Ishikawa (cell line): Measurements from ENCODE around the gene GBP1.

Experiments used
- CEBPB ChIP-seq: IDR thresholded peaks from 2 replicates; pipeline ENCODE4 v1.6.1; 2012
- CREB1 ChIP-seq: IDR thresholded peaks from 2 replicates; pipeline ENCODE4 v1.6.1; 2012; ENCODE audit warnings: low read depth
- EGR1 ChIP-seq: IDR thresholded peaks from 2 replicates; pipeline ENCODE4 v1.6.1; 2012
- EP300 ChIP-seq: IDR thresholded peaks from 2 replicates; pipeline ENCODE4 v1.6.1; 2012; ENCODE audit warnings: borderline replicate concordance
- FOXM1 ChIP-seq: IDR thresholded peaks from 2 replicates; pipeline ENCODE4 v1.6.1; 2012; ENCODE audit warnings: low read depth, borderline replicate concordance
- MAX ChIP-seq: IDR thresholded peaks from 2 replicates; pipeline ENCODE4 v1.6.1; 2012
- NFIC ChIP-seq: IDR thresholded peaks from 2 replicates; pipeline ENCODE4 v1.6.1; 2012
- RAD21 ChIP-seq: IDR thresholded peaks from 2 replicates; pipeline ENCODE4 v1.6.1; 2012; ENCODE audit warnings: low read depth
- TAF1 ChIP-seq: IDR thresholded peaks from 2 replicates; pipeline ENCODE4 v1.6.1; 2012; ENCODE audit warnings: low read depth, mild to moderate bottlenecking
- TCF12 ChIP-seq: IDR thresholded peaks from 2 replicates; pipeline ENCODE4 v1.6.1; 2012; ENCODE audit warnings: low read depth
- TEAD4 ChIP-seq: IDR thresholded peaks from 2 replicates; pipeline ENCODE4 v1.6.1; 2012
- YY1 ChIP-seq: IDR thresholded peaks from 2 replicates; pipeline ENCODE4 v1.6.1; 2012; ENCODE audit warnings: low read depth
- ZBTB7A ChIP-seq: IDR thresholded peaks from 2 replicates; pipeline ENCODE4 v1.6.1; 2012; ENCODE audit warnings: low read depth
- TF ChIP-seq, protein P1 (sequence below): IDR thresholded peaks from 2 replicates; pipeline ENCODE4 v1.6.1; 2012; ENCODE audit warnings: low read depth, mild to moderate bottlenecking
- TF ChIP-seq, protein P2 (sequence below): IDR thresholded peaks from 2 replicates; pipeline ENCODE4 v1.6.1; 2012

The GBP1 gene

GRCh38 chr1:89068291-89068690, 3.3 kb upstream of the GBP1 start:
- TF ChIP-seq NFIC (no peak), TEAD4 (no peak), FOXM1 (no peak), RAD21 (no peak), TCF12 (no peak), YY1 (no peak), EP300 (no peak), MAX (no peak), EGR1 (no peak), CREB1 (no peak), TAF1 (no peak), ZBTB7A (no peak), CEBPB (no peak)
- TF ChIP-seq, protein P1, sequence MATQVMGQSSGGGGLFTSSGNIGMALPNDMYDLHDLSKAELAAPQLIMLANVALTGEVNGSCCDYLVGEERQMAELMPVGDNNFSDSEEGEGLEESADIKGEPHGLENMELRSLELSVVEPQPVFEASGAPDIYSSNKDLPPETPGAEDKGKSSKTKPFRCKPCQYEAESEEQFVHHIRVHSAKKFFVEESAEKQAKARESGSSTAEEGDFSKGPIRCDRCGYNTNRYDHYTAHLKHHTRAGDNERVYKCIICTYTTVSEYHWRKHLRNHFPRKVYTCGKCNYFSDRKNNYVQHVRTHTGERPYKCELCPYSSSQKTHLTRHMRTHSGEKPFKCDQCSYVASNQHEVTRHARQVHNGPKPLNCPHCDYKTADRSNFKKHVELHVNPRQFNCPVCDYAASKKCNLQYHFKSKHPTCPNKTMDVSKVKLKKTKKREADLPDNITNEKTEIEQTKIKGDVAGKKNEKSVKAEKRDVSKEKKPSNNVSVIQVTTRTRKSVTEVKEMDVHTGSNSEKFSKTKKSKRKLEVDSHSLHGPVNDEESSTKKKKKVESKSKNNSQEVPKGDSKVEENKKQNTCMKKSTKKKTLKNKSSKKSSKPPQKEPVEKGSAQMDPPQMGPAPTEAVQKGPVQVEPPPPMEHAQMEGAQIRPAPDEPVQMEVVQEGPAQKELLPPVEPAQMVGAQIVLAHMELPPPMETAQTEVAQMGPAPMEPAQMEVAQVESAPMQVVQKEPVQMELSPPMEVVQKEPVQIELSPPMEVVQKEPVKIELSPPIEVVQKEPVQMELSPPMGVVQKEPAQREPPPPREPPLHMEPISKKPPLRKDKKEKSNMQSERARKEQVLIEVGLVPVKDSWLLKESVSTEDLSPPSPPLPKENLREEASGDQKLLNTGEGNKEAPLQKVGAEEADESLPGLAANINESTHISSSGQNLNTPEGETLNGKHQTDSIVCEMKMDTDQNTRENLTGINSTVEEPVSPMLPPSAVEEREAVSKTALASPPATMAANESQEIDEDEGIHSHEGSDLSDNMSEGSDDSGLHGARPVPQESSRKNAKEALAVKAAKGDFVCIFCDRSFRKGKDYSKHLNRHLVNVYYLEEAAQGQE = no peak
- TF ChIP-seq, protein P2, sequence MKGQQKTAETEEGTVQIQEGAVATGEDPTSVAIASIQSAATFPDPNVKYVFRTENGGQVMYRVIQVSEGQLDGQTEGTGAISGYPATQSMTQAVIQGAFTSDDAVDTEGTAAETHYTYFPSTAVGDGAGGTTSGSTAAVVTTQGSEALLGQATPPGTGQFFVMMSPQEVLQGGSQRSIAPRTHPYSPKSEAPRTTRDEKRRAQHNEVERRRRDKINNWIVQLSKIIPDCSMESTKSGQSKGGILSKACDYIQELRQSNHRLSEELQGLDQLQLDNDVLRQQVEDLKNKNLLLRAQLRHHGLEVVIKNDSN = no peak

GRCh38 chr1:89064632-89065031, 376 bp downstream of the GBP1 start:
- TF ChIP-seq, protein P2 = no peak
- TF ChIP-seq RAD21 (no peak), TEAD4 (no peak), TAF1 (no peak), ZBTB7A (no peak), YY1 (no peak), CEBPB (no peak), EP300 (no peak)

DNA sequence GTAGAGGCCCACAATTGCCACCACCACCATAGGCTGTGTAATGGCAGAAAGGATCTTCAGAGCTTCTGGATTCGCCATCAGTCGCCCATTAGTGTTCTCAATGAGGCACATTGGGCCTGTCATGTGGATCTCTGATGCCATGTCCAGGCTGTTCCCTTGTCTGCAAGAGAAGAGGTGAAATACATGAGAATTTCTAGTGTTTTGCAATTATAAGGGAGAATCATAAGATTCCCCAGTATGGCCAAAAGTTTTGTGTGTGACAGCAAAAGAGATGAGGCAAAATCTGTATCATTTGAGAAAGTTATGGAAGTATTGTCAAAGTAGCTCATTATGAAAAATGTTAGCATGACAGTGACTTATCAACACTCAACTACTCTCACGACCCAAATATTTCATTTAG, 1.9 kb downstream of the GBP1 start:
- TF ChIP-seq TAF1 = no peak
- TF ChIP-seq TEAD4 = no peak
- no peak for TF ChIP-seq RAD21
- no peak for TF ChIP-seq ZBTB7A
- TF ChIP-seq EP300 = no peak
- no peak for TF ChIP-seq NFIC
- TF ChIP-seq TCF12 = no peak
- TF ChIP-seq, protein P1 = no peak
- TF ChIP-seq CEBPB = no peak
- TF ChIP-seq MAX = no peak
- no peak for TF ChIP-seq YY1
- TF ChIP-seq EGR1 = no peak
- no peak for TF ChIP-seq CREB1
- TF ChIP-seq FOXM1 = no peak
- TF ChIP-seq, protein P2 = no peak

- TF ChIP-seq FOXM1 (no peak), MAX (no peak), CEBPB (no peak), EP300 (no peak), NFIC (no peak), CREB1 (no peak), EGR1 (no peak), TCF12 (no peak), YY1 (no peak), TAF1 (no peak), RAD21 (no peak), TEAD4 (no peak), ZBTB7A (no peak)
- TF ChIP-seq, protein P2 = no peak
- TF ChIP-seq, protein P1 = no peak
These were observed 4.9 kb downstream of the GBP1 start for GRCh38 chr1:89060091-89060490.
